Keratinocyte (primary cell): ENCODE measurements around the gene SLC37A1. TPM values are rescaled to one million over a fixed set of nuclear protein-coding genes. Genes with fewer than 3 reads are reported as not detected.

Experiments
- DNase-seq: peaks from one replicate; pipeline ENCODE4 v3.0.0-alpha.2; 2011; ENCODE audit warnings: low read depth, missing footprints, low spot score
- FAIRE-seq: peaks from 2 replicates; lab custom pipeline; 2011; peaks lifted over from hg19 to GRCh38; lab: Jason Lieb, UNC
- H2AFZ ChIP-seq: 2 replicates; pipeline ENCODE4 v1.6.0; 2012; ENCODE audit warnings: low read length, control low read depth, inconsistent platforms; ENCODE audit not compliant: control insufficient read depth
- H3K27ac ChIP-seq: 2 replicates; pipeline ENCODE4 v1.5.1; 2011; ENCODE audit warnings: low read length; ENCODE audit not compliant: control insufficient read depth, insufficient read depth
- H3K27me3 ChIP-seq: 3 replicates; pipeline ENCODE4 v1.6.0; 2011; ENCODE audit warnings: low read length; ENCODE audit not compliant: control insufficient read depth, insufficient read depth; ENCODE audit errors: extremely low read depth
- H3K36me3 ChIP-seq, 2 experiments: 2 replicates in 1 of 2; 3 replicates in 1 of 2; pipeline ENCODE4 v1.5.1; 2011; ENCODE audit warnings: low read length in 2 of 2, mild to moderate bottlenecking in 1 of 2; ENCODE audit not compliant: control insufficient read depth in 2 of 2, insufficient read depth in 2 of 2; ENCODE audit errors: extremely low read depth in 1 of 2
- H3K4me1 ChIP-seq: 3 replicates; pipeline ENCODE4 v1.5.1; 2011; ENCODE audit warnings: low read length; ENCODE audit not compliant: control insufficient read depth, insufficient read depth; ENCODE audit errors: extremely low read depth
- H3K4me2 ChIP-seq: 3 replicates; pipeline ENCODE4 v1.6.0; 2011; ENCODE audit warnings: low read depth, low read length; ENCODE audit not compliant: control insufficient read depth, insufficient read depth; ENCODE audit errors: extremely low read depth
- H3K4me3 ChIP-seq, 3 experiments: fragments of 200-600 bp in 1 of 3; sonication (generic) in 1 of 3; 2 replicates in 2 of 3; 3 replicates in 1 of 3; pipeline ENCODE4 v1.5.1; 2011 to 2016; ENCODE audit warnings: low read length in 3 of 3, mild to moderate bottlenecking in 3 of 3, control low read depth in 2 of 3, inconsistent platforms in 1 of 3, low read depth in 1 of 3, mixed read lengths in 1 of 3, mixed run types in 1 of 3, moderate library complexity in 1 of 3; ENCODE audit not compliant: control insufficient read depth in 2 of 3, insufficient read depth in 2 of 3; ENCODE audit errors: extremely low read depth in 1 of 3
- H3K79me2 ChIP-seq: 2 replicates; pipeline ENCODE4 v1.6.0; 2012; ENCODE audit warnings: low read length; ENCODE audit not compliant: control insufficient read depth, insufficient read depth
- H3K9ac ChIP-seq: 3 replicates; pipeline ENCODE4 v1.6.0; 2011; ENCODE audit warnings: low read length; ENCODE audit not compliant: control insufficient read depth, insufficient read depth; ENCODE audit errors: extremely low read depth
- H3K9me1 ChIP-seq: 3 replicates; pipeline ENCODE4 v1.6.0; 2011; ENCODE audit warnings: low read length; ENCODE audit not compliant: control insufficient read depth, insufficient read depth; ENCODE audit errors: extremely low read depth
- H3K9me3 ChIP-seq: 2 replicates; pipeline ENCODE4 v1.5.1; 2012; ENCODE audit warnings: low read depth, low read length; ENCODE audit not compliant: control insufficient read depth
- H4K20me1 ChIP-seq: 3 replicates; pipeline ENCODE4 v1.6.0; 2011; ENCODE audit warnings: low read length; ENCODE audit not compliant: control insufficient read depth, insufficient read depth; ENCODE audit errors: extremely low read depth
- CTCF ChIP-seq, 3 experiments: IDR thresholded peaks in 1 of 3; conservative IDR thresholded peaks in 1 of 3; optimal IDR thresholded peaks in 1 of 3; 2 replicates in 2 of 3; 3 replicates in 1 of 3; pipeline versions ENCODE3 to v1.5.1; 2011; ENCODE audit warnings: low read length in 3 of 3, mild to moderate bottlenecking in 3 of 3, moderate library complexity in 2 of 3, control low read depth in 1 of 3, inconsistent platforms in 1 of 3; ENCODE audit not compliant: insufficient read depth in 2 of 3; ENCODE audit errors: extremely low read depth in 1 of 3
- EZH2 ChIP-seq: IDR thresholded peaks from one replicate; pipeline ENCODE4 v1.6.1; 2012; ENCODE audit warnings: inconsistent platforms, mild to moderate bottlenecking, low read length, moderate library complexity
- dilution Hi-C: fragments of 300-500 bp; cut with MboI; formaldehyde crosslinking; loops from one replicate; pipeline ENCODE4 v1.7.0; 2020; ENCODE audit warnings: low sequenced_read_pairs; ENCODE audit not compliant: extremely low pct_ligation_motif_present
- polyA plus RNA-seq, 5 experiments: library from polyadenylated mRNA; depleted of rRNA in 3 of 5; stranded (reverse) in 3 of 5; stranded (forward) in 1 of 5; unstranded in 1 of 5; fragments of >200 nt; gene quantifications; 1 replicate in 1 of 5; 2 replicates in 3 of 5; 3 replicates in 1 of 5; pipeline versions ENCODE4 v1.2.1 to v1.2.3, GENCODE V29; 2011 to 2012; ENCODE audit warnings: missing spikeins in 2 of 5, low read depth in 1 of 5, low replicate concordance in 1 of 5

SLC37A1 gene
- polyA plus RNA-seq, 1 donor (not counting 4 experiments of a cell fraction or from before 2014, with no cell fraction given), result 4.1 TPM

GRCh38 chr21:42596657-42597056 lies 83.0 kb downstream of the SLC37A1 start:
- Histone ChIP-seq H3K9ac (no peak overlapping the region), H2AFZ (no peak overlapping the region), H3K9me3 (no peaks in the 10 kb centered on the region), H4K20me1 (no peaks in the 10 kb centered on the region), H3K27me3 (no peaks in the 10 kb centered on the region), H3K4me2 (no peak overlapping the region), H3K36me3 (no peaks in the 10 kb centered on the region), H3K79me2 (no peaks in the 10 kb centered on the region), H3K4me3 (no peak overlapping the region), H3K9me1 (no peaks in the 10 kb centered on the region), H3K27ac (no peak overlapping the region), H3K4me1 (no peaks in the 10 kb centered on the region)
- no peak for TF ChIP-seq CTCF (optimal IDR thresholded peaks at IDR 0.05 in 1 of 3, IDR thresholded peaks at IDR 0.05 in 1 of 3, conservative IDR thresholded peaks at IDR 0.05 in 1 of 3; ENCODE audit: extremely low read depth in 1 of 3, insufficient read depth in 2 of 3, low read length in 3 of 3)
- TF ChIP-seq EZH2, result no peak
- FAIRE-seq, result no peak
- DNase-seq, result no peak
- dilution Hi-C loops, result loop anchor here (10.0 kb wide), 1 partner anchor 218 kb away; no protein-coding TSS in a partner anchor

- H4K20me1 ChIP-seq, result no peaks in the 10 kb centered on the region
- no peaks in the 10 kb centered on the region for H3K9me1 ChIP-seq
- no peaks in the 10 kb centered on the region for H3K4me1 ChIP-seq
- no peak for DNase-seq
- H3K4me2 ChIP-seq, result no peak overlapping the region
- dilution Hi-C loops, result loop anchor here (10.0 kb wide), 1 partner anchor 217 kb away; no protein-coding TSS in a partner anchor
- no peaks in the 10 kb centered on the region for H3K27me3 ChIP-seq
- H3K4me3 ChIP-seq, result no peak overlapping the region
- no peaks in the 10 kb centered on the region for H3K36me3 ChIP-seq
- FAIRE-seq, result no peak
- TF ChIP-seq EZH2 (no peak), CTCF (optimal IDR thresholded peaks at IDR 0.05 in 1 of 3, IDR thresholded peaks at IDR 0.05 in 1 of 3, conservative IDR thresholded peaks at IDR 0.05 in 1 of 3; ENCODE audit: extremely low read depth in 1 of 3, insufficient read depth in 2 of 3, low read length in 3 of 3) (no peak)
- no peaks in the 10 kb centered on the region for H3K79me2 ChIP-seq
- H3K9ac ChIP-seq, result no peak overlapping the region
- no peak overlapping the region for H3K27ac ChIP-seq
- no peak overlapping the region for H2AFZ ChIP-seq
- H3K9me3 ChIP-seq, result no peaks in the 10 kb centered on the region
Measured at GRCh38 chr21:42597487-42598158, 84.0 kb downstream of the SLC37A1 start.
